DMS153 treated with DMSO at 0.1 percent for 48 hours (cell line): Measurements from ENCODE around the gene TENM3.

Experiments used
- DNase-seq: peaks from one replicate; lab custom pipeline; 2025; ENCODE audit not compliant: unreplicated experiment; lab: John Stamatoyannopoulos, UW

Gene TENM3

GRCh38 chr4:182826391-182826790 lies 583.2 kb downstream of the TENM3 start:
- DNase-seq, result no peak

- DNase-seq, result no peak
These were observed 584.0 kb downstream of the TENM3 start for GRCh38 chr4:182827166-182827565.

GRCh38 chr4:182827954-182828353 lies 584.8 kb downstream of the TENM3 start:
- DNase-seq, result no peak

- no peak for DNase-seq
These were observed 585.3 kb downstream of the TENM3 start for GRCh38 chr4:182828360-182829025.

- DNase-seq, result no peak
These were observed 586.0 kb downstream of the TENM3 start for GRCh38 chr4:182829196-182829595.

GRCh38 chr4:182831376-182831775 lies 588.2 kb downstream of the TENM3 start:
- DNase-seq, result no peak

GRCh38 chr4:182832352-182833120 lies 589.3 kb downstream of the TENM3 start:
- no peak for DNase-seq

GRCh38 chr4:182835006-182835740 lies 592.0 kb downstream of the TENM3 start:
- no peak for DNase-seq

GRCh38 chr4:182837831-182838230 lies 594.6 kb downstream of the TENM3 start:
- no peak for DNase-seq

GRCh38 chr4:182838535-182838934 lies 595.3 kb downstream of the TENM3 start:
- no peak for DNase-seq

- no peak for DNase-seq
These were observed 596.1 kb downstream of the TENM3 start for GRCh38 chr4:182839256-182839655.

GRCh38 chr4:182840108-182840507 lies 596.9 kb downstream of the TENM3 start:
- DNase-seq, result no peak

- no peak for DNase-seq
These were observed 599.0 kb downstream of the TENM3 start for GRCh38 chr4:182842104-182842600.

- no peak for DNase-seq
These were observed 599.7 kb downstream of the TENM3 start for GRCh38 chr4:182842759-182843390.

- no peak for DNase-seq
These were observed 600.7 kb downstream of the TENM3 start for GRCh38 chr4:182843808-182844325.

- DNase-seq, result no peak
These were observed 602.4 kb downstream of the TENM3 start for GRCh38 chr4:182845618-182846017.

- no peak for DNase-seq
These were observed 602.8 kb downstream of the TENM3 start for GRCh38 chr4:182846036-182846435.

GRCh38 chr4:182847576-182848450 lies 604.6 kb downstream of the TENM3 start:
- DNase-seq, result no peak

GRCh38 chr4:182848685-182849084 lies 605.5 kb downstream of the TENM3 start:
- no peak for DNase-seq
